ENCODE measurements around the gene UGCG.

GRCh38 chr9:111919875-111920274 lies 23.3 kb downstream of the UGCG start:
- TF ChIP-seq, protein P1, sequence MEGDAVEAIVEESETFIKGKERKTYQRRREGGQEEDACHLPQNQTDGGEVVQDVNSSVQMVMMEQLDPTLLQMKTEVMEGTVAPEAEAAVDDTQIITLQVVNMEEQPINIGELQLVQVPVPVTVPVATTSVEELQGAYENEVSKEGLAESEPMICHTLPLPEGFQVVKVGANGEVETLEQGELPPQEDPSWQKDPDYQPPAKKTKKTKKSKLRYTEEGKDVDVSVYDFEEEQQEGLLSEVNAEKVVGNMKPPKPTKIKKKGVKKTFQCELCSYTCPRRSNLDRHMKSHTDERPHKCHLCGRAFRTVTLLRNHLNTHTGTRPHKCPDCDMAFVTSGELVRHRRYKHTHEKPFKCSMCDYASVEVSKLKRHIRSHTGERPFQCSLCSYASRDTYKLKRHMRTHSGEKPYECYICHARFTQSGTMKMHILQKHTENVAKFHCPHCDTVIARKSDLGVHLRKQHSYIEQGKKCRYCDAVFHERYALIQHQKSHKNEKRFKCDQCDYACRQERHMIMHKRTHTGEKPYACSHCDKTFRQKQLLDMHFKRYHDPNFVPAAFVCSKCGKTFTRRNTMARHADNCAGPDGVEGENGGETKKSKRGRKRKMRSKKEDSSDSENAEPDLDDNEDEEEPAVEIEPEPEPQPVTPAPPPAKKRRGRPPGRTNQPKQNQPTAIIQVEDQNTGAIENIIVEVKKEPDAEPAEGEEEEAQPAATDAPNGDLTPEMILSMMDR (conservative IDR thresholded peaks at IDR 0.05) = no peak
- no peak for TF ChIP-seq EZH2 (IDR thresholded peaks at IDR 0.05; ENCODE audit: low read depth)

All from PC-9 (cell line).